ENCODE measurements around the gene PIGO.

The PIGO gene

DNA sequence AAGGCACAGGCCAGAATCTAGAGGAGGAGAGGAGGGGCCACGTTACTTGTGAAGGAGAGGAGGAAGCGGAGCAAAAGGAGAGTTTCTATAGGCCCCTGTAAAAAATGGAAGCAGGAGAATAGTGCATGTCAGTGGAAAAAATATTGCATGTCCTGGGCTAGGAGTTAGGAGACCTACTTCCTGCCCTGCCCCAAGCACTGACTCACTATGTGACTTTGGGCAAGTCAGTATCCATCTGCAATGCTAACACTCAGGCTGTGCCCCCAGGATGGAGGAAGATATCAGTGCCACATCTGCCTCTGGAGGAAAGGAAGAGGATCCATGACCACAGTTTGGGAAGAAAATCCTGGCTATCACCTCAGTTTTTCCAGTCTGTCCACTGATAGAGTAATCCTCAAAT, 7.0 kb downstream of the PIGO start:
- H3K4me1 ChIP-seq (ENCODE audit: insufficient read depth, poor library complexity, severe bottlenecking): no peaks in the 10 kb centered on the region
- no peak overlapping the region for H3K27ac ChIP-seq (ENCODE audit: poor library complexity, severe bottlenecking)
- no peak for TF ChIP-seq CTCF (IDR thresholded peaks at IDR 0.05; ENCODE audit: poor library complexity, severe bottlenecking)
- DNase-seq (ENCODE audit: low spot score) (no peak), ATAC-seq (ENCODE audit: low read depth) (no peak)
- H3K4me3 ChIP-seq (ENCODE audit: severe bottlenecking): no peak overlapping the region
- H3K27me3 ChIP-seq (ENCODE audit: insufficient read depth, poor library complexity, severe bottlenecking): no peaks in the 10 kb centered on the region
- no peaks in the 10 kb centered on the region for H3K9me3 ChIP-seq (ENCODE audit: severe bottlenecking)
- H3K36me3 ChIP-seq (ENCODE audit: low read depth): peaks cover 61% of the 10 kb centered on the region

- Histone ChIP-seq H3K4me3 (ENCODE audit: severe bottlenecking) (no peak overlapping the region), H3K27ac (ENCODE audit: poor library complexity, severe bottlenecking) (no peak overlapping the region), H3K9me3 (ENCODE audit: severe bottlenecking) (no peaks in the 10 kb centered on the region), H3K4me1 (ENCODE audit: insufficient read depth, poor library complexity, severe bottlenecking) (no peaks in the 10 kb centered on the region), H3K27me3 (ENCODE audit: insufficient read depth, poor library complexity, severe bottlenecking) (no peaks in the 10 kb centered on the region), H3K36me3 (ENCODE audit: low read depth) (peaks cover 27% of the 10 kb centered on the region)
- DNase-seq (ENCODE audit: low spot score) (no peak), ATAC-seq (ENCODE audit: low read depth) (no peak)
- TF ChIP-seq CTCF (IDR thresholded peaks at IDR 0.05; ENCODE audit: poor library complexity, severe bottlenecking): no peak
These were observed 11.3 kb downstream of the PIGO start for GRCh38 chr9:35085078-35085477.

DNA sequence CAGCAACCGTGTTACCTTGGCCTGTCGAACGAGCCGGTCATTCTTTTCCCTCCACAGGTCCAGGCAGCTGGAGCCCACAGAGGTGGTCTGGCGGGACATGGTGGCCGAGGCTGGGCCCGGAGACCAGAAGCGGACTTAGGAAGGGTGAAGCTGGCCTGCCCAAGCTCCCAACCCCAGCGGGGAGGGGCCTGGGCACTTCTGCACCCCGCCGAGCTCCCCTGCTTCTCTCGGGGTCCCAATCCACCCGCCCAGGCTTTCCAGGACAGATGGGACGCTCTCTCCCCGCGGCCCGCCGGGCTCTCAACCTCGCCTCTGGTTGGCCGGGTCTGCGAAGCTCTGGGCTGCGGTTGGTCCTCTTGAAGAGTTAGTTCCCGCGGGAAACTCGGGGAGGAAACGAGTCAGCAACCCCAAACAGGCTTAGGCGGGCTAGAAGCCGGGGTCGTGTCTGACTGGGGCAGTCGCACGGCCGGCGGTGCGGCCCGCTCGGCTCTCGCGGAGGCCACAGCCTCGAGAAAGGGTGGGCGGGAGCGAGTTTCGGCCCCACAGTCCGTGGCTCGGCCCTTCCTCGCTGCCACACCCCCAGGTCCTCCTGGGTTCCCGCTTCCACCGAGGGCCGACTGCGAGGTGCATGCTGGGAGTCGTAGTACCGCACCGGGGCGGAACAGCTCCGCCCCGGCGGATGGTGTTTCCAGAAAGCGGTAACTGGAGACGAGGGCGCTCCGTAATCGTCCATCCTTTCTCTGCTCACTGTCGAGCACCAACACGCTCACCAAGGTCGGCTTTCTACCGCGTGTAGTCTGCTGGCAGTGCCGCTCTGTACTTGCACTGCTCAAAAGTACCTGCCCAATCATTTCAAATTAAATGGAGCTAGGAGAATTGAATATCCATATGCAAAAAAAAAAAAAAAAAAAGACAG, 16.7 kb downstream of the PIGO start, which contains the start of gene FANCG:
Gene FANCG (minus strand): TSS at position 517 of the 916 bp plus-strand sequence. CDS start 418 bp downstream, at position 99.
- Histone ChIP-seq H3K27me3 (ENCODE audit: insufficient read depth, poor library complexity, severe bottlenecking) (no peaks in the 10 kb centered on the region), H3K27ac (ENCODE audit: poor library complexity, severe bottlenecking) (peak within 1 kb of the TSS; percentile 65), H3K4me3 (ENCODE audit: severe bottlenecking) (peak within 1 kb of the TSS; percentile 86), H3K4me1 (ENCODE audit: insufficient read depth, poor library complexity, severe bottlenecking) (no peaks in the 10 kb centered on the region), H3K36me3 (ENCODE audit: low read depth) (peaks cover 28% of the 10 kb centered on the region), H3K9me3 (ENCODE audit: severe bottlenecking) (no peaks in the 10 kb centered on the region)
- ATAC-seq (ENCODE audit: low read depth) (peak; percentile 91), DNase-seq (ENCODE audit: low spot score) (peak; percentile 93)
- TF ChIP-seq CTCF (IDR thresholded peaks at IDR 0.05; ENCODE audit: poor library complexity, severe bottlenecking): no peak

GRCh38 chr9:35079041-35079425, 17.4 kb downstream of the PIGO start:
- peak overlapping the region; percentile 65 for H3K27ac ChIP-seq (ENCODE audit: poor library complexity, severe bottlenecking)
- 0 out of 3 replicates have a peak, but pooled peaks have one; percentile 7 for ATAC-seq (ENCODE audit: low read depth)

More at GRCh38 chr9:35079041-35079425, 17.4 kb downstream of the PIGO start:
- Histone ChIP-seq H3K27me3 (ENCODE audit: insufficient read depth, poor library complexity, severe bottlenecking) (no peaks in the 10 kb centered on the region), H3K36me3 (ENCODE audit: low read depth) (peaks cover 32% of the 10 kb centered on the region), H3K9me3 (ENCODE audit: severe bottlenecking) (no peaks in the 10 kb centered on the region), H3K4me1 (ENCODE audit: insufficient read depth, poor library complexity, severe bottlenecking) (no peaks in the 10 kb centered on the region), H3K4me3 (ENCODE audit: severe bottlenecking) (peak overlapping the region; percentile 86)
- no peak for DNase-seq (ENCODE audit: low spot score)
- TF ChIP-seq CTCF (IDR thresholded peaks at IDR 0.05; ENCODE audit: poor library complexity, severe bottlenecking): no peak
